ENCODE results near the gene SELENON. TPM values are rescaled to one million over a fixed set of nuclear protein-coding genes. Genes with fewer than 3 reads are reported as not detected.

Gene SELENON
- polyA plus RNA-seq: 1 to 10 TPM in 1 of 3 donors, under 1 TPM in 2; 0.79 to 1.6 (median 0.90) TPM

GRCh38 chr1:25799935-25800702 is at the start of gene SELENON:
Gene SELENON, plus strand, starts transcription at chr1:25800193. Its CDS starts 38 bp downstream, at chr1:25800231.
- Mint-ChIP-seq H3K4me3 (peak within 1 kb of the TSS; percentile 78 to 81 (median 79)), H3K9me3 (no peaks in the 10 kb centered on the region), H3K27ac (peak within 1 kb of the TSS; percentile 30 to 82 (median 62)), H3K36me3 (no peaks in the 10 kb centered on the region), H3K4me1 (peaks cover 26 to 31% of the 10 kb centered on the region in 2 donors), H3K27me3 (ENCODE audit: low read depth in 3 of 3) (peaks cover 4 to 10% (median 5%) of the 10 kb centered on the region in 3 donors)
- DNase-seq: peak in 2 of 3 donors; percentile 35 to 36

GRCh38 chr1:25750923-25751605 is 48.9 kb upstream of the SELENON start:
- Mint-ChIP-seq H3K36me3 (peaks cover 4 to 7% (median 5%) of the 10 kb centered on the region in 3 donors), H3K9me3 (no peaks in the 10 kb centered on the region), H3K4me1 (peaks cover 0 to under 1% of the 10 kb centered on the region in 2 donors), H3K27ac (peak overlapping the region in 1 of 6 donors; percentile 58), H3K4me3 (no peak overlapping the region), H3K27me3 (ENCODE audit: low read depth in 3 of 3) (peaks cover 0 to 2% (median 1%) of the 10 kb centered on the region in 3 donors)
- no peak for DNase-seq

- Mint-ChIP-seq H3K4me3 (no peak overlapping the region), H3K27me3 (ENCODE audit: low read depth in 3 of 3) (peaks cover 0 to 4% (median 1%) of the 10 kb centered on the region in 3 donors), H3K9me3 (no peaks in the 10 kb centered on the region), H3K4me1 (peaks cover 0 to 4% of the 10 kb centered on the region in 2 donors), H3K27ac (no peak overlapping the region), H3K36me3 (peaks cover 4 to 7% (median 5%) of the 10 kb centered on the region in 3 donors)
- no peak for DNase-seq
Observed at GRCh38 chr1:25754470-25755181, 45.4 kb upstream of the SELENON start.

- H3K4me1 Mint-ChIP-seq: peaks cover 0 to 4% of the 10 kb centered on the region in 2 donors
- H3K36me3 Mint-ChIP-seq: peaks cover 4 to 7% (median 5%) of the 10 kb centered on the region in 3 donors
- H3K27ac Mint-ChIP-seq: no peak overlapping the region
- H3K9me3 Mint-ChIP-seq: no peaks in the 10 kb centered on the region
- no peak overlapping the region for H3K4me3 Mint-ChIP-seq
- H3K27me3 Mint-ChIP-seq (ENCODE audit: low read depth in 3 of 3): peaks cover 0 to 4% (median 1%) of the 10 kb centered on the region in 3 donors
- DNase-seq: no peak
Observed at GRCh38 chr1:25755475-25756125, 44.4 kb upstream of the SELENON start.

- no peak overlapping the region for H3K27ac Mint-ChIP-seq
- no peak overlapping the region for H3K4me3 Mint-ChIP-seq
- peaks cover 0 to 4% (median 0%) of the 10 kb centered on the region in 3 donors for H3K27me3 Mint-ChIP-seq (ENCODE audit: low read depth in 3 of 3)
- H3K36me3 Mint-ChIP-seq: peaks cover 0 to 3% (median under 1%) of the 10 kb centered on the region in 3 donors
- no peaks in the 10 kb centered on the region for H3K9me3 Mint-ChIP-seq
- peaks cover 0 to 4% of the 10 kb centered on the region in 2 donors for H3K4me1 Mint-ChIP-seq
- DNase-seq: no peak
Observed at GRCh38 chr1:25756215-25756614, 43.8 kb upstream of the SELENON start.

- DNase-seq: no peak
- Mint-ChIP-seq H3K4me3 (no peak overlapping the region), H3K36me3 (peaks cover 0 to 3% (median 0%) of the 10 kb centered on the region in 3 donors), H3K27me3 (ENCODE audit: low read depth in 3 of 3) (peaks cover 0 to 4% (median 0%) of the 10 kb centered on the region in 3 donors), H3K9me3 (no peaks in the 10 kb centered on the region), H3K4me1 (peaks cover 0 to 4% of the 10 kb centered on the region in 2 donors), H3K27ac (no peak overlapping the region)
Observed at GRCh38 chr1:25757151-25757845, 42.7 kb upstream of the SELENON start.

- no peak overlapping the region for H3K27ac Mint-ChIP-seq
- peaks cover 0 to 3% (median 0%) of the 10 kb centered on the region in 3 donors for H3K36me3 Mint-ChIP-seq
- no peak for DNase-seq
- H3K27me3 Mint-ChIP-seq (ENCODE audit: low read depth in 3 of 3): peaks cover 0 to 4% (median 0%) of the 10 kb centered on the region in 3 donors
- H3K4me3 Mint-ChIP-seq: no peak overlapping the region
- peaks cover 0 to 4% of the 10 kb centered on the region in 2 donors for H3K4me1 Mint-ChIP-seq
- no peaks in the 10 kb centered on the region for H3K9me3 Mint-ChIP-seq
Observed at GRCh38 chr1:25757846-25758185, 42.2 kb upstream of the SELENON start.

- peaks cover 0 to 4% of the 10 kb centered on the region in 2 donors for H3K4me1 Mint-ChIP-seq
- H3K9me3 Mint-ChIP-seq: no peaks in the 10 kb centered on the region
- H3K27me3 Mint-ChIP-seq (ENCODE audit: low read depth in 3 of 3): peaks cover 0 to 4% (median 0%) of the 10 kb centered on the region in 3 donors
- DNase-seq: no peak
- H3K4me3 Mint-ChIP-seq: no peak overlapping the region
- H3K27ac Mint-ChIP-seq: no peak overlapping the region
- H3K36me3 Mint-ChIP-seq: peaks cover 0 to 3% (median 0%) of the 10 kb centered on the region in 3 donors
Observed at GRCh38 chr1:25758466-25759070, 41.4 kb upstream of the SELENON start.

GRCh38 chr1:25760122-25760719 is 39.8 kb upstream of the SELENON start:
- peaks cover 0 to 2% (median 1%) of the 10 kb centered on the region in 3 donors for H3K27me3 Mint-ChIP-seq (ENCODE audit: low read depth in 3 of 3)
- no peak overlapping the region for H3K4me3 Mint-ChIP-seq
- no peak for DNase-seq
- H3K9me3 Mint-ChIP-seq: no peaks in the 10 kb centered on the region
- peaks cover 0 to 4% of the 10 kb centered on the region in 2 donors for H3K4me1 Mint-ChIP-seq
- H3K36me3 Mint-ChIP-seq: peaks cover 0 to 2% (median 0%) of the 10 kb centered on the region in 3 donors
- no peak overlapping the region for H3K27ac Mint-ChIP-seq

- DNase-seq: no peak
- Mint-ChIP-seq H3K4me3 (no peak overlapping the region), H3K27ac (peak overlapping the region in 1 of 6 donors; percentile 53), H3K9me3 (no peaks in the 10 kb centered on the region), H3K4me1 (peaks cover under 1 to 4% of the 10 kb centered on the region in 2 donors), H3K36me3 (no peaks in the 10 kb centered on the region), H3K27me3 (ENCODE audit: low read depth in 3 of 3) (peaks cover 0 to 2% (median 1%) of the 10 kb centered on the region in 3 donors)
Observed at GRCh38 chr1:25760871-25761270, 39.1 kb upstream of the SELENON start.

- no peaks in the 10 kb centered on the region for H3K9me3 Mint-ChIP-seq
- peaks cover 0 to 6% of the 10 kb centered on the region in 2 donors for H3K4me1 Mint-ChIP-seq
- H3K36me3 Mint-ChIP-seq: no peaks in the 10 kb centered on the region
- H3K27ac Mint-ChIP-seq: no peak overlapping the region
- peaks cover 0 to 1% (median under 1%) of the 10 kb centered on the region in 3 donors for H3K27me3 Mint-ChIP-seq (ENCODE audit: low read depth in 3 of 3)
- H3K4me3 Mint-ChIP-seq: no peak overlapping the region
- no peak for DNase-seq
Observed at GRCh38 chr1:25763493-25763892, 36.5 kb upstream of the SELENON start.

Measured in immature natural killer cell (primary cell).